ENCODE measurements around the gene GLRX5.
A peak's percentile ranks its signal among the peaks of the same experiment; 100 is the strongest.

The GLRX5 gene

DNA sequence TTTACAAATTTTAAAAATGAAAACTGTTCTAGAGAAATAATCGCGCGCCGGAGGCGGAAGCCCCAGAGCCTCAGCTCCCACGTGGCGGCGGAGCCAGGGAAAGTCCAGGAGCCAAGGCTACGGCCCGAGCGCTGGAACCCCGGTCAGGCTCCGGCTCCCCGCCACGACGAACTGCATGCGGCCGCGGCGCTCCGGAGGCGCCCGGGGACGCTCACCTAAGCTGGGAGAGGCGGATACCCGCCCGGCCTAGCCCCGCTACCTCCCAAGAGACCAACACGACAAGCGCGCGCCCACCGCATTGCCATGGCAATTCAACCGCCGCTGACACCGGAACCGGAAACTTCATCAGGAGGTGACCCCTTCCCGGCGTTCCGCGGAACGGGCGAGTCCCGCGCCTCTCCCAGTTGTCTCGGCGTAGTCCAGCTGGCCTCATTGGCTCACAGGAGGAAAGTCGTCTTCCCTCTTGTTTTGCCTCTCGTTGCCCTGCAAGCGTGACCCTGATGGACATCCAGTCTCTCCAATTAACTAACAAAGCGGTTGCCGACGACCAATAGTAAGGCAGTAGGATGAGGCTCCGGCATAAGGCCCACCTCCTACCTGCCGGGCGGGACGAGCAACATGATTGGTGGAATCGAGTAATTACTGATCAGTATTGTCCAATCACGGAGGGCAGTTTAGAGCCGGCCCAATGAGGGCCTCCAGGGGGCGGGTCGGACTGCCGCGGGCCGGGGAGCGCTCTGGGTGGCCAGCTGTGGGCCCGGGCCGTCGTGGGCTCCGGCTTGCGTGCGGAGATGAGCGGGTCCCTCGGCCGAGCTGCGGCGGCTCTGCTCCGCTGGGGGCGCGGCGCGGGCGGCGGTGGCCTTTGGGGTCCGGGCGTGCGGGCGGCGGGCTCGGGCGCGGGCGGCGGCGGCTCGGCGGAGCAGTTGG is at the start of gene GLRX5:
TSS of gene GLRX5 (plus strand) at position 752 of the 927 bp plus-strand sequence. CDS start at position 792, 40 bp downstream.
- peak; percentile 100 for DNase-seq

DNA sequence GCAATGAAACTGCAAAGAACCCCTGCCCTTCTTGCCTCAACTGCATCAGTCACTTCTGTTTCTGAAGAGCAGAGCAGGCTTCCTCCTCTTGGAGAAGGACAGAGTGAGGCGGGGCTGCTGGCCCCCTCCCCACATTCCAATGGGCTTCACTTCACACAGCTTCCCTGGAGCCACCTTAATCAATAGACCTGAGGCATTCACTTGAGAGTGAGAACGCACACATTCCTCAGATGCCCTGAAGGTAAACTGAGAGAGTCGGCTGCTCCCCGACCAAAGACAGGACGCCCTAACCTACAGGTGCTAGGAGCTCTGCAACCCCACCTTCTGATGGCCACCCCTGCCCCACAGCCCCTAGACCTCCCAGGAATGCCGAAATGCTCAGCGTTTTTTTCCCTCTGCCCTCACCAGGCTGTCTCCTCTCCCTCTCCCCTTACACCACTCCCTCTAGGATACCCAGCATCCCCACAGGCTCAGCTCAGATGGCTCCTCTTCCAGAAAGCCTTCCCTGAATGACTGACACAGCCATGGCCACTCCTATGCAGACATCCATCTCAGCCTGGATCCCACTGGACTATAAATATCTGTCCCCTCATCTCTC is 49.5 kb upstream of the GLRX5 start:
- no peak for DNase-seq

- no peak for DNase-seq
These were observed 47.8 kb upstream of the GLRX5 start for GRCh38 chr14:95486875-95487668.

DNA sequence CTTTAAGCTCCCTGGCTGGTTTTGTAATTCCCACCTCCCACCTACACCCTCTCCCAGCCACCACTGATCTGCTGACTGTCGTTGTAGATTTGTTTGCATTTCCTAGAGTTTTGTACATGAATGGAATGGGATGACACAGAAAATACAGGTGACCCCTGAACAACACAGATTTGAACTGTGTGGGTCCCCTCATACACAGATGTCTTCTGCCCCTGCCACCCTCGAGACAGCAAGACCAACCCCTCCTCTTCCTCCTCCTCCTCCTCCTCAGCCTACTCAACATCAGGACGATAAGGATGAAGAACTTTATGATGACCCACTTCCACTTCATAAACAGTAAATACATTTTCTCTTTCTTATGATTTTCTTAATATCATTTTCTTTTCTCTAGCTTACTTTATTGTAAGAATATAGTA is 47.2 kb upstream of the GLRX5 start:
- no peak for DNase-seq

DNA sequence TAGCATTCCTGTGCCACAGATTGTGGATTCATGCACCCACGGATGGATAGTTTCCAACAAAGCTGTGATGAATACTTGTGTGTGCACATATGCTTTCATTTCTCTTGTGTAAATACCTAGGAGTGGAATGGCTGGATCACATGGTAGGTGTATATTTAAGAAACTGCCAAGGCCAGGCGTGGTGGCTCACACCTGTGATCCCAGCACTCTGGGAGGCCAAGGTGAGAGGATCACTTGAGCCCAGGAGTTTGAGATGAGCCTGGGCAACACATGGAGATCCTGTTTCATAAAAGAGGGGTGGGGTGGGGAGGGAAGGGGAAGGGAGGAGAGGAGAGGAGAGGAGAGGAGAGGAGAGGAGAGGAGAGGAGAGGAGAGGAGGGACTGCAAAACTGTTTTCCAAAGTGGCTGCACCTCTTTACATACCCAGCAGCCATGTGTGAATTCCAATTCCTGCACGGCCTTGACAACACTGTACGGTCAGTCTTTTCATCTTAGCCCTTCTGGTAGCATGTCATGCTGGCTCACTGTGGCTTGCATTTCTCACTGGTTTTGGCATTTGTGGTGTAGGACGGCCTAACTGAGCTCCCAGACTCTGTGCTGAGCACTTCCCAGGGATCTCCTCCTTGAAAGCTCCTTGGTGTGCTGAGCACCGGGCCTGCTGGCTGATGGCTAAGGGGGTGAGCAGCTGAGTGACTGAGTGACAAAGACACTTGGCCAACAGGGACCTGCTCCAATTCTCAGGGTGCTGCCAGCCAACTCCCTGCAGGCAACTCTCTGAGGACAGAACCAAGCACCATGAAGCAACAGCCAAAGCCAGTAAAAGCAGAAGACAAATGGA is 46.3 kb upstream of the GLRX5 start:
- DNase-seq = no peak

DNA sequence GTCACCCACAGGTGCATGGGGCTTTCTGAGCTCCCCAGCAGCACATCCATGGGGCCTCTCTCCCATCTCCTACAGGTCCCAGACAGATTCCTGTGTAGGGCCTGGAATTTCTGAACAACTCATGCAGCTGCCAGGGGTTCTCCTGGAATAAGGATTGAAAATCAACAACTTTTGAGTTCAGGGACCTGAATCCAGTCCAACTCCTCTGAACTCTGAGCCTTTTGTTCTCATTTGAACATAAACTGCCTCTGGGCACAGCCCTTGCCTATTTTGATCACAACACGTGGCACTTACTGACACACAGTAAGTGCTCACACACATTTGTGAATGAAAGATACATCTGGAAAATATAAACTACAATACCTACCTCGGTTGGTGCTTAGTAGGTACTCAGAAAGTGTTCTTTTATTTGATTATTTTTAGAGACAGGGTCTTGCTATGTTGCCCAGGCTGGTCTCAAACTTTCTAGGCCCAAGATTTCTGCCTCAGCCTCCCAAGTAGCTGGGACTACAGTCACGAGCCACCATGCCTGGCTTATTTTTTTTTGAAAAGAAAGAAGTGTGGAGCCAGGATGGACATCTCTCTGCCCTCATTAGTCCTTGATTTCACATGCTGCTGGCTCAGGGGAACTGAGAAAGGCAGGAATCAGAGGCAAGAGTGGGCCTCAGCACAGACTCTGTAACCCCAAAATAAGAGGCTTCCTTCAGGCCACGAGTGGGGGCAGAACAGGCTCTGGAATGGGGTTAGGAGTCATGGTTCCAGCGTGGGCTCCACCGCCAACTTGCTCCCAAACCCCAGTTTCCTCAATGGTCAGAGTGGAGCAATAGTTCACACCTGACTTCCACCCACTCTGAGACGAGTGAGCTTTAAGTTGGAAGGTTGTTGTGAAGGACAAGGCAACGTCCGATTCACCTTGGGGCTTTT is 45.4 kb upstream of the GLRX5 start:
- no peak for DNase-seq

DNA sequence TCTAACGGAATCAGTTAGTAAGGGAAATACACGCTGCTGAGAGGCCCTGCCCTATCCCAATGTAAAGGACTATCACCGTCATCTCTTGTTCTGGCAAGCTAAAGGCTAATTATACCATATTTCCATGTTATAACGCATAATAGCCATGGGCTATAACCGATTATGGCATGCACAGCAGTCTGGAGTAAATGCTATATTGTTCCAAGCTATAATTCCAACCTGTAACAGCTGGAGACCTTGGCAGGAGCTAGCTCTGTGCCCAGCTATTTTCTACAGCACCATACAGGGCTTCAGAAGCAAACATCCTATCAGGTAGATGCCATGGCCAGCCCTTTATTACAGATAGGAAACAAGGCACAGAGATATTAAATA is 44.7 kb upstream of the GLRX5 start:
- DNase-seq = no peak

DNA sequence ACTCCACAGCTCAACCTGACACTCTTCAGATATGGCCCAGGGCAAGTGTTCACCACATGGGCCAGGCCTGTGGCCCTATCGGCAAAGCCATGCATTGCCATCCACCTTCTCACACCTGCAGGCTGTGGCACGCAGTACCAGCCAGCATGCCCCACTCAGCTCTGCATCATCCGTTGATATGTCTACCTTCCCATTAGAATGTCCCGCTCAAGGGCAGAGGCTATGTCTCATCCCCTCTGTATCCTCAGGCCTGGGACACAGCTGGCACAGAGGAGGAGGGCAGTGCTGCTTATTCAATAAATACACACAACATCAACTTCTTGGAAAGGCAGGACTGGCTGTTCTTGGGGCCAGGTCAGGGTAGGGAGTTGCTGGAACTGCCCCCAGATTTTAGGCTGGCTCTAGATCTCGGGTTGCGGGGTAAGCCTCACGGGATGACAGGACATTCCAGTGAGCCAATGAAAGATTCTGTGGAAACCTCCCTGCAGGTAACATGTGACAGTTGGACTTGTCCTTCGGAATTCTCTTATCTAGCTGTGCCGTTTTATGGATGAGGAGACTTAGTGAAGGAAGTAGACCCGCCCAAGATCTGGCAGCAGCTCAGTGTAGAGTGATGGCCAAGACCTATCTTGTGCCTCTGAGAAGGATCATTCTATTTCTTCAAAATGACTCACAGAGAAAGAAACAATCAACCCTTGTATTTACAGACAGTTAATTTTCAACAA is 44.0 kb upstream of the GLRX5 start:
- DNase-seq = no peak

DNA sequence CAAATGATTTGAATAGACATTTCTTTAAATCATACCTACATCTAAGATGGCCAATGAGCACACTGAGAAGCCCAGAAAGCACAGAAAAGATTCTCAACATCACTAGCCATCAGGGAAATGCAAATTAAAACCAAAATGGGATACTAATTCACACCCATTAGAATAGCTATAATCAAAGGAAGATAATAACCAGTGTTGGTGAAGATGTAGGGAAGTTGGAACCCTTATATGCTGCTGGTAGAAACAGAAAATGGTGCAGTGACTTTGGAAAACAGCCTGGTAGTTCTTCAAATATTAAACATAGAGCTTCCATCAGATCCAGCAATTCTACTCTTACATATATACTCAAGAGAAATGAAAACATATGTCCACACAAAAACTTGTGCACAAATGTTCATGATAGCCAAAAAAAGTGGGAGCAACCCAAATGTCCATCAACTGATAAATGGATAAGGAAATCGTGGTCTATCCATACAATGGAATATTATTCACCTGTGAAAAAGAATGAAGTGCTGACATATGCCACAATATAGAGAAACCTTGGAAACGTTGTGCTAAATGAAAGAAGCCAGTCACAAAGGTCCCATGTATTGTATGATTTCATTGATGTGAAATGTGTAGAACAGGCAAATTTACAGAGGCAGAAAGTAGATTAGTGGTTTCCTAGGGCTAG is 42.8 kb upstream of the GLRX5 start:
- no peak for DNase-seq

DNA sequence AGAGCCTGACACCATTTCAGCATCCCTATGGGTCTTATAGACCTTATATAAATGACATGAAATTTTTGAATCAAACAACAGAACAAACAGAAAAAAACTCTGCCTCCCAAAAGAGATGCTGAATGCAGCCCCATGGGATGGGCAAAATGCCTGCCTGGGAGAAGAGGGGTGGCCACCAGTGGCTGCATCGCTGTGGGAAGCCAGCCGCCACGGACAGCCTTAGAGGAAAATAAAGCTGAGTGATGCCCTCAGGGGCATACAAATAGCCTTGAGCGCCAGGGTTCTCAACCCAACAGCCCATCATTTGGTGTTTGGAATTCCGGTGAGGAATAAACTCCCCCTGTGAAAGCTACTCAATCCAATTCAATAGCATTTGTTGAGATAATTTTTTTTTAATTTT is 41.3 kb upstream of the GLRX5 start:
- DNase-seq = no peak

DNA sequence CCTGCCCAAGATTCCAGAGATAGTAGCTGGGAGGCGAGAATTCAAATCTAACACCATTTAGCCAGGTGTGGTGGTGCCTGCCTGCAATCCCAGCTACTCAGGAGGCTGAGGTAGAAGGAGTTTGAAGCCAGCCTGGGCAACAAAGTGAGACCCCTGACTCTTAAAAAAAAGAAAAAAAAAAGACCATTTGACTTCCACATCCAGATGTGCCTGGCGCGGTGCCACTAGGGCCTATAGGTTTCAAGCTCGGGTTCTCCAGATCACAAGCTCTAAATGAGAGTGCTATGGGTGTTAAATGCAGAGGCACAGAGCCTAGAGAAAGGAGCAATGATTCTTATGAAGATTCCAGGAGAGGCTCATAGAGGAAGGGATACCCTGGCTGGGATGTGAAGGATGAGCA is 40.9 kb upstream of the GLRX5 start:
- no peak for DNase-seq

DNA sequence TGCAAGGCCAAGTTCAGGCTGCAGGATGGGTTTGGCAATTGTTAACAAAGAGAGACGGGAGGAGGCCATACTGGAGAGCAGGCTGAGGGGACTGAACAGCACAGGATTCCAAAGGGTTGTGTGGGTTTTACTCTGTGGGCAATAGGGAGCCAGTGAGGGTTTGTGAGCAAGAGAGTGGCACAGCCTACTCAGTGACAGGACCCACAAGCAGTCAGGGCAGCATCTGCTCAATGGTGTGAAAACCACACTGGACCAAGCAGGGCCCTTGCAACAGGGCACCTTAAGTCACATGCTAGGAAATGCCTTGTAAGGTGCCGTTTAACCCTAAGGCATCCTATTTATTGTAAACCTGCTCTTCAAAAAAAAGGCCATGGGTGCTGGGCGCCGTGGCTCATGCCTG is 40.4 kb upstream of the GLRX5 start:
- DNase-seq = no peak

GRCh38 chr14:95495076-95495475 is 39.8 kb upstream of the GLRX5 start:
- DNase-seq = no peak

DNA sequence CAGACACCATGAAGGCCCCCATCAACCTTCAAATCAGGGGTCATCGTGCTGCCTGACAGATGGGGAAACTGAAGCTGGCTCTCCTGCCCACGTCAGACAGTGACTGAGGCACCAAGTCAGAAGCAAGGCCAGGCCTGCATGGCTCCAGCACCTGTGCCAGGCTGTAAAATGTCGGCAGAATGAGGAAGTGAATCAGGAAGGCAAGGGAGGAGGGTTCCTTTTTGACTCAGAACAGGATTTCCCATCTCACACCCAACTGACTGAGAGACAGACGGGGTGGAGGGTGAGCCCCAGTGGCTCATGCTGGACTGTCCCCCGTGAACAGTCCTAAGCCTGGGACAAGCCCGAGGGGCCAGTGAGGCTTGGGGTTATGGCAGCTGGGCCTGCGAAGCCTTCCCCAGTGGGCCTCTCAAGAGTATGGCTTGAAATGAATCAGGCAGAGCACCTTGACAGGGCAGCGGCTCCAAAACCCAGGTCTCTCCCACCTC is 39.3 kb upstream of the GLRX5 start:
- DNase-seq = no peak

DNA sequence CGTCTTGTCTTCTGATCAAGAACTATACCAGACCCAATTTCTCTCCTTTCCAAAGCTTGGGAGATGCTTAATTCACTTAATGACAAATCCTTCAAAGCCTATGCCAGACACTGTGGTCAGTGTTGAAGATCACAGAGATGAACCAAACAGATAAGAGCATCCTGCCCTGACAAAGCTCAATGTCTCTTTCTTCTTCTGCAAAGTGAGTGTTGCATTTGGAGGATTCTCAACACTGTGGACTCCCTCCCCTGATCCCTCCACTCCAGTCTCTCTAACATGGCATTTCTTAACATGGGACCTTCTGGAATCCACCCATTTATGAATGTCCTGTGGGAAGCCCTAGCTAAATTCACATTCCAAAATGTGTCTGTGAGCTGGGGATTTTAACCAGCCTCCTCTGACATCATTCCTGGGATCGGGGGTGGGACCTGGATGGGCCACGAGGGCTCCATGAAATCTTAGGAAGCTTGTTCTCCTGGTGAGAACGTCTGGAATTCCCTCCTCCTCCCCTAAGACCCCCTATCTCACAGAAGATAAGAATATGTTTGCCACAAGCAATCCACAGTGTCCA is 38.7 kb upstream of the GLRX5 start:
- DNase-seq = no peak

DNA sequence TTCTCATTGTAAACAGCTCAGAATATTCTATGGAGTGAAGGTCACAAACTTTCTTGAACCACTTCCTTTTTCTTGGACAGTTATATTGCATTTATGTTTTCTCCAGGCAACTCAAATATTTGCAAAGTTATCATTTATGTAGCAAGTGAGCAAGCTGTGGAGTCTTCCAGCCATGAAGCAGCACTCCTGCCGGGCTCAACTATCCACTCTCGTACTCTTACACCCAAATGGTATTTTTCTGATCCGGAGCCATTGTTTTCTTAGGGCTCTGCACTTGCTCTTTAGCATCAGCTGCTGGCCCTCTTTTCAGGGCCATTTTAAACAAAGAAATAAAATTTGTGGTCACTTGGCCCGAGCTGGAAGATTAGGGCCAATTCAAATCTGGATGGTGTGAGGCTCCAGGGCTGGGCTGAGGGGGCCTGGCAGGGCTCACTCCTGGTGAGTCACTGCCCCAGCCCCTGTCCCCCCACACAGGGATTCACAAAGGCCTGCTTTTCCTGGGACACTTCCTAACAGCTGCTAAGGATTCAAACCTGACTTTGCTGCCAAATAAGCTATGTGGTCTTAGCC is 38.1 kb upstream of the GLRX5 start:
- peak; percentile 31 for DNase-seq

- no peak for DNase-seq
These were observed 37.3 kb upstream of the GLRX5 start for GRCh38 chr14:95497561-95498011.

DNA sequence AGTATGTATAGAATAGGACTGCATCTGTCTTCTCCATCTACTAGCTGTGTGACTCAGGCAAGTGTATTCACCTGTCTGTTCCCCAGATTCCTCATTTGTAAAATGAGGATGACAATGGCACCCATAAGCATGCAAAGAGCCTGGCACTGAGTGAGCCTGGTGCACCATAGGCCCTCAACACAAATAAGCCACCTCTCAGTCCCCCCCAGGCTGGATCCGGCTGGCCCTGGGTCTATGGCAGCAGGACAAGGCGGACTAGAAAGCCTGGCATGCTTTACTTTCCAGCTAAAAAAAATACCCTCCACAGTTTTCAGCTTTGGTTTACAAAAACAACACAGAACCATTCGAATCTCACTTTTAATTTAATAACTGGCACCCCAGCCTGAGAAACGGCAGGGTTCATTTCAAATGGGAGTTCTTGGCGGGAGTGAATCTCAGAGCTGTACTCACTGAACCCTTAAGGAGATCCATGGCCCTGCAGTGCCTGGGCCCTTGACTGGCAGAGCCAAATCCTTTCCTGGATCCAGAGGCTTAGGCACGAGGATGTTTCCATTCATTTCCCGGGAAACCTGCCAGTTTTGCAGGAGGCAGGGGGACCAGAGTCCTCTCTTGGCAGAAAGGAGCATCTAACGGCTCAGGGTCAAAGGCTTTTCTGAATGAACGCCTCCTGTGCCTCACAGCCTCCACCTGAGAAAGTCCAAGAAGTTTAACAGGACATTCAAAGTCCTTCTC is 36.1 kb upstream of the GLRX5 start:
- no peak for DNase-seq

DNA sequence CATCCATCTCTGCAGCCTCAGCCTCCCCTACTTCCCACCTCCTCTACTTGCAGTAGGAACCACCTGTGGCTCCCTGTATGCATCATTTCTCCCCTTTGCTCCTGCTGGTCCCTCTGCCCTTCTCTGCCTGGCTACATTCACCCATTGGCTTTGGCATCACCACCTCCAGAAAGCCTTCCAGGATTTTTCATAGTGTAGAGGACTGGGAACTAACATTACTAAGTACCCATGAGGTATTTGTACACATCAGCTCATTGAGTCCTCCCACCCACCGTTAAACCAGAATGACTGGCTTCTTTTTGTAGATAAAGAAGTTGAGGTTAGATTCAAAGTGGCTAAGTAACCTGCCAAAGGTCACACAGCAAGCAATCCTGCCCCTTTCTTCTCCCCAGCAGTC is 35.5 kb upstream of the GLRX5 start:
- no peak for DNase-seq

Data from HCEC 1CT (cell line).